Activated CD8-positive, alpha-beta memory T cell treated with anti-CD3 and anti-CD28 coated beads for 4 hours (primary cell): ENCODE measurements around the gene FOXA1.
"Not testable (repeated sequence)": the region's sequence is repeated elsewhere in the genome, so short reads cannot be mapped to it uniquely, and the experiment has no call there.

Experiments
- DNase-seq, 2 donors: peaks; one replicate each; pipeline ENCODE4 v3.0.0-alpha.2; 2020; ENCODE audit warnings: low read depth in 2 of 2

Gene FOXA1

DNA sequence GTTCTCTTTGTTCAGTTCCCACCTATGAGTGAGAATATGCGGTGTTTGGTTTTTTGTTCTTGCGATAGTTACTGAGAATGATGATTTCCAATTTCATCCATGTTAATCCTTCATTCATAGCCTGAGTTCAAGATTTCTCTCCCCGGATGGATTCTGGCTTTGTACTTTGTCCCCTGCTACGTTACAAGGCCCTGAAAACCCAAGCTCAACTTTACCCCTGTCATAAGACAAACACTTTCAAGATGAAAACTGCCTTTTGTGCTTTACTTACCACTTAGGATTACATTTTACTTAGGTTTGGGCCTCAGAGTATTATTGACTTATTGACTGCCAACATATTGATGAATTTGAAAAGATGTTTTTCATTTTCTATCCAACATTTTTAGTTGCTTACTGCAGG, 36.3 kb downstream of the FOXA1 start:
- DNase-seq: no peak

DNA sequence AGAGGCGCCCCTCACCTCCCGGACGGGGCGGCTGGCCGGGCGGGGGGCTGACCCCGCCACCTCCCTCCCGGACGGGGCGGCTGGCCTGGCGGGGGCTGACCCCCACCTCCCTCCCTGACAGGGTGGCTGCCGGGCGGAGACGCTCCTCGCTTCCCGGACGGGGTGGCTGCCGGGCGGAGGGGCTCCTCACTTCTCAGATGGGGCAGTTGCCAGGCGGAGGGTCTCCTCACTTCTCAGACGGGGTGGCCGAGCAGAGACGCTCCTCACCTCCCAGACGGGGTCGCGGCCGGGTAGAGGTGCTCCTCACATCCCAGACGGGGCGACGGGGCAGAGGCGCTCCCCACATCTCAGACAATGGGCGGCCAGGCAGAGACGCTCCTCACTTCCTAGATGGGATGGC, 39.5 kb downstream of the FOXA1 start:
- not testable (repeated sequence) for DNase-seq

DNA sequence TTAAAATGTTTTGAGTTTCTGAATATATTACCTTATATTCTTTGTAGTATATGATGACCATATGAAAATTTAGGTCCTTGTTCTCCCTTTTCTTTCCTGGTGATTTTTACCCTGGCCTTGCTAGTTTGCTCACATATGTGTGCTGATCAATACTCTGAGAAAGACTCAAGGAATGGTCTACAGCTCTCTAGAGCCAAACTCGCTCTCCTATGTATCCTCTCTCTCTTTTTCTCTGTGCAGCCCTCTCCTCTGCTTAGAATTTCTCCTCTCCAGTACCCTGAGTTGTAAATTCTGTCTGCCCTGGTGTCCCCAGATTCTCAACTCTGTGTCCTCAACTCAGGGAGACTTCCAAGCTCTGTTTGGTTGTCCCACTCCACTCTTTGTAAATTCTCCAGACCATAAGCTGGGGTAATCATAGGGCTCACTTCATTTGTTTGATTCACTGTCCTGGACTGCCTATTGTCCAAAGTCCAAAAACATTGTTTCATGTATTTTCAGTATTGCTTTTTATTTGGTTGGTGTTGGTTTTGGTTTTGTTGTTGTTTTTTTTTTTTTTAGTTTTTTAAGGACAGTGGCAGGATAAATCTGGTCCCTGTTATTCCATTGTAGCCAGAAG, 41.0 kb downstream of the FOXA1 start:
- no peak for DNase-seq

DNA sequence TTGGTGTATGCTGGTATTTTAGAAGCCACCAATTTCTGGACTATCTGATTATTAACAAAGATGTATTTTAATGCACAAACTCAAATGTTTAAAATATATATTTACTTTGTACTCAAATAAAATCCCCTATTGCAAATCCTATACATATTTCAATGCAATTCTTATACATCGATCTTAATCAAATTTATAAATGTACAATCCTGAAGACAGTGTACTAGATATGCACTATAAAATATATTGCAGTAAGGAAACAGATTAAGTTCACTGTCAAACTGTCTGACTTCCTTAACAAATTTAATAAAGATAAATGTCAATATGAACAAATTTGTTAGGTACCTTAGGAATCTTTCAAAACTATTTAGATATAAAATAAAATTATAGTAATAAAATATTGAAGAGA, 43.9 kb downstream of the FOXA1 start:
- no peak for DNase-seq

DNA sequence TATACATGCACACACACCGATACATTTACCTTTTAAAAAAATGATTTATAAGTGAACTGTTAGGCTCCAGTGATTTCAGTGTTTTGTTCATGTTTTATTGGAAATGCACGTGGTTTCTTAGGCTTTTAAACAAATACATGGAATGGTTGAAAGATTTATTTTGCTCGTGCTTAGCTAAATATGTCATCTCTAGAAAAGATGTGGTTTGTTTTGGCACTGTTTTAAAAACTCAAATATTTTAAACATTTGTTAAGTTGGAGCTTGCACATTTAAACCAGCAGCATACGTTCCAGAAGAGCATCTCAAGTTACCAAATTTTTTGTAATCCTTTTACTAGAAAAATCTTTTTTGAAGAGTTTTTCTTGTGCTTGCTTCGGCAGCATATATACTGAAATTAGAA, 44.5 kb downstream of the FOXA1 start:
- DNase-seq: no peak

DNA sequence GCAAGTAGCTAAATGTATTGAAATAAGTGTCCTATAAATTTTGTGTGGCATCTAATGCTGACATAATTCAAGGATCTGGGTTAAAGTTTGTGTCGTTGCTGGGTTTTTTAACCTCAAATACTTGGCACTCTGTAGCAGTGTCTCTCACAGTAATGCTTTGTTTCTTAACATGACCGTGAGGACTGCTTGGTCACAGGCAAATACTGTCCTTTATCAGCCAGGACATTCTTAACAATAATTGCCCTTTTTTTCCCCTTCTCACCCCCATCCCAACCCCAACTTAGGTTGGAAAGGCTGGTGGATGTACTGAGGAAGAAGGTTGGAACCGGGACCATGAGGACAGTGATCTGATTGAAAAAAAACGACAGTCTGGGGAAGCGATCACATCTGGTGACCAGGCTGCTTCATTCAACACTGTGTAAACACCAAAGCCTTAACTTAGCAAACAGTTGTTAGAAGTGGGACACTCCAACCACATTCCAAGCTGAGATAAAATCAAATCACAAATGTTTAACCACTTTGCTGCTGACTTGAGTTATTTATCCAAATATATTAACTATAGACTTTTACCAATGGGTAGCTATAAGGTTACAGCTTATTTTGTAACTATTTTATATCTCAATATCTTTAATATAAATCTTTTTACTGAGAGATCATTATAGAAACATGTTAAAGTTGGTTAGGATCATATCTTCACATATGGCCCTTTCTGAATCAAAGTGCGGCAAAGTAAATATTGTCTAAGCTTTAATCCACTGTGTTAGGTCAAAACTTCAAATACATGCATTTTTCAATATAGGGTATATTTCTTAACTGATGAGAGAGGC, 48.2 kb downstream of the FOXA1 start:
- no peak for DNase-seq

DNA sequence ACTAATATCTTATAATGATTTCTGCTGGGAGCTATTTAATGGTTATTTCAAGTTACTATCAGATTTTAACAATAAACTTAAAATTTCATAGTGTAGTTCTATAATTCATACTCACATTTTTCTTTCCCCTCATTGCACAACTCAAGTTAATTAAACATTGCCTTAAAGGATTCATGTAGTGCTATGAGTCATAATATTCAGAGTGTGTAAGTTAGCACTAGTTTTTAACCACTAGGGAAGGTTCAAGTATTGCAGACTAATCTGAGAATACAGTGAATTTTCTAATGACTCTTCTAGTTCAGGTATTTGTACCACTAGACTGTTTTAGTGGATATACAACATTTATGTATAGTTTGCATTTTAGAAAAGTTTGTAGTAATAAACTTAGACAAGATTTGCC, 49.9 kb downstream of the FOXA1 start:
- no peak for DNase-seq

DNA sequence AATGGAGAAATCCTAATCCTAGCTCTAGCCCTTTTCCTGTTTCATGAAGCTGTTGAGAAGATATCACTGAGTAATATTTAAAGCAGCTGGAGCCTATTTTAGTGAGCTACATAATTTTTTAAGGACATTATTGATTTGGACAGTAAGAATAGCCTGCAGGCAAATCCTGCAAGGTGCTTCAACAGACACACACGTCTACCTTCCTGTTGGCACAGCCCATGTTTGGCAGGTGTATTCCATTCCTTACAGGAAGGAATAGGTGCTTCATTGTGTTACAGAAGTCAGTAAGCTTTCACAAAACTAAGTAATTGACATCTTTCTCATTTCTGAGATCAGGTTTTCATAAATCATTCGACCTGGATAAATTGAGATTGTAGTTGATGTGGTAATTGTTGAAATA, 50.6 kb downstream of the FOXA1 start:
- no peak for DNase-seq

DNA sequence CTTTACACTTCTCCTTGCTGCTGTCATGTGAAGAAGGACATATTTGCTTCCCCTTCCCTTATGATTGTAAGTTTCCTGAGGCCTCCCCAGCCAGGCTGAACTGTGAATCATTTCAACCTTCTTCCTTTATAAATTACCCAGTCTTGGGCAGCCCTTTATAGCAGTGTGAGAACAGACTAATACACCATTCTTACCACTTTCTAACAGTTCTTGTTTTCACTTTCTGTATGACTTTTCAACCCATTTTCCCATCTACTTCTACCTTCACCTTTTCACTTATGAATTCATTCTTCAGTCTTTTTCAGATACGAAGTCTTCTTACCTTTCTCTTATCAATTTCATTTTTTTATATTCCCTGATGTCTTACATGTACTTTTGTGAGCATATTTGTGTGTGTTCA, 55.1 kb downstream of the FOXA1 start:
- no peak for DNase-seq
